Naive thymus-derived CD4-positive, alpha-beta T cell (primary cell): ENCODE measurements around the gene PACRG. TPM values are rescaled to one million over a fixed set of nuclear protein-coding genes. Genes with fewer than 3 reads are reported as not detected.

Experiments used
- ATAC-seq: fragments of 150-1000 bp; cut with Tn5 transposase; 2 replicates; pipeline ENCODE4 v1.10.0; 2021; ENCODE audit warnings: mild to moderate bottlenecking, moderate library complexity
- CTCF ChIA-PET: fragments of 350-600 bp; sonication (Branson Sonifier 250); formaldehyde crosslinking; loops from one replicate; lab custom pipeline; 2021; ENCODE audit warnings: antibody characterized with exemption; lab: Charles Lee
- POLR2A ChIA-PET: fragments of 350-600 bp; sonication (Branson Sonifier 250); formaldehyde crosslinking; loops from one replicate; lab custom pipeline; 2021; ENCODE audit warnings: antibody characterized with exemption, inconsistent platforms; lab: Charles Lee
- DNase-seq, 9 donors: peaks; one replicate each; pipeline versions ENCODE4 v3.0.0 to v3.0.0-alpha.2; 2020 to 2022; ENCODE audit warnings: mixed read lengths in 1 of 9
- H3K27ac ChIP-seq: one replicate; pipeline ENCODE4 v1.7.0; 2013; ENCODE audit warnings: mild to moderate bottlenecking, low read depth, low read length, moderate library complexity
- H3K27me3 ChIP-seq, 2 donors: one replicate each; pipeline ENCODE4 v1.7.0; 2013; ENCODE audit warnings: low read length in 2 of 2, mild to moderate bottlenecking in 2 of 2, moderate library complexity in 2 of 2; ENCODE audit not compliant: control insufficient read depth in 2 of 2, insufficient read depth in 2 of 2
- H3K36me3 ChIP-seq, 3 experiments: 1 replicate in 2 of 3; 2 replicates in 1 of 3; pipeline ENCODE4 v1.7.0; 2013; ENCODE audit warnings: low read length in 3 of 3, mild to moderate bottlenecking in 3 of 3, moderate library complexity in 1 of 3; ENCODE audit not compliant: insufficient read depth in 3 of 3, control insufficient read depth in 2 of 3
- H3K4me1 ChIP-seq, 2 donors: one replicate each; pipeline ENCODE4 v1.7.0; 2013; ENCODE audit warnings: low read length in 2 of 2, mild to moderate bottlenecking in 2 of 2, moderate library complexity in 1 of 2; ENCODE audit not compliant: control insufficient read depth in 2 of 2, insufficient read depth in 2 of 2
- H3K4me3 ChIP-seq: 2 replicates; pipeline ENCODE4 v1.7.0; 2013; ENCODE audit warnings: mild to moderate bottlenecking, low read length
- H3K9me3 ChIP-seq, 3 experiments: 1 replicate in 2 of 3; 2 replicates in 1 of 3; pipeline ENCODE4 v1.7.0; 2013; ENCODE audit warnings: low read length in 3 of 3; ENCODE audit not compliant: control insufficient read depth in 2 of 3
- H3K27ac Mint-ChIP-seq, 9 donors: one replicate each; pipeline ENCODE4 v1.8.0; 2020 to 2022; ENCODE audit warnings: mixed read lengths in 9 of 9, mild to moderate bottlenecking in 8 of 9, moderate library complexity in 5 of 9, inconsistent platforms in 2 of 9
- H3K27me3 Mint-ChIP-seq, 5 donors: one replicate each; pipeline ENCODE4 v1.8.0; 2021 to 2022; ENCODE audit warnings: mixed read lengths in 5 of 5, mild to moderate bottlenecking in 1 of 5
- H3K36me3 Mint-ChIP-seq, 5 donors: one replicate each; pipeline ENCODE4 v1.8.0; 2020 to 2022; ENCODE audit warnings: mixed read lengths in 5 of 5, mild to moderate bottlenecking in 3 of 5, inconsistent platforms in 1 of 5
- H3K4me1 Mint-ChIP-seq, 7 donors: one replicate each; pipeline ENCODE4 v1.8.0; 2020 to 2022; ENCODE audit warnings: mixed read lengths in 7 of 7, mild to moderate bottlenecking in 3 of 7, inconsistent platforms in 1 of 7
- H3K4me3 Mint-ChIP-seq, 10 donors: one replicate each; pipeline ENCODE4 v1.8.0; 2020 to 2022; ENCODE audit warnings: mild to moderate bottlenecking in 10 of 10, mixed read lengths in 10 of 10, moderate library complexity in 6 of 10, inconsistent platforms in 2 of 10
- H3K9me3 Mint-ChIP-seq, 11 donors: one replicate each; pipeline ENCODE4 v1.8.0; 2020 to 2022; ENCODE audit warnings: mixed read lengths in 11 of 11, mild to moderate bottlenecking in 4 of 11, inconsistent platforms in 1 of 11, moderate library complexity in 1 of 11
- intact Hi-C, 2 donors: fragments of 100-400 bp; cut with micrococcal nuclease; formaldehyde crosslinking; loops; one replicate each; pipeline ENCODE4 v1.15.1; 2023
- polyA plus RNA-seq, 2 donors: library from polyadenylated mRNA; unstranded; fragments of 300-500 nt; fragmentation: Illumina TruSeq; gene quantifications; one replicate each; pipeline ENCODE4 v1.2.3, GENCODE V29; 2021
- total RNA-seq, 6 experiments: library from RNA in 5 of 6; stranded (reverse) in 5 of 6; gene quantifications; 1 replicate in 5 of 6; 2 replicates in 1 of 6; pipeline ENCODE4 v1.2.3 and lab custom pipeline; 2021 to 2026

PACRG gene
- total and polyA plus RNA-seq, 7 experiments from 2014 or later, result 0.89 to 2.2 (median 1.5) TPM; not detected in 1

GRCh38 chr6:162999575-163000285, 272.0 kb downstream of the PACRG start:
- intact Hi-C loops, result no loop called here
- Histone ChIP-seq H3K36me3 (no peaks in the 10 kb centered on the region), H3K9me3 (no peaks in the 10 kb centered on the region), H3K4me1 (no peaks in the 10 kb centered on the region), H3K27ac (no peak overlapping the region), H3K27me3 (no peaks in the 10 kb centered on the region), H3K4me3 (no peak overlapping the region)
- no peak overlapping the region for H3K4me3 Mint-ChIP-seq
- H3K27me3 Mint-ChIP-seq, result no peaks in the 10 kb centered on the region
- ChIA-PET POLR2A (no interaction called here), CTCF (no interaction called here)
- no peaks in the 10 kb centered on the region for H3K36me3 Mint-ChIP-seq
- H3K27ac Mint-ChIP-seq, result no peak overlapping the region
- ATAC-seq (no peak), DNase-seq (no peak)
- H3K9me3 Mint-ChIP-seq, result peaks cover 4 to 33% (median 9%) of the 10 kb centered on the region in 11 donors
- peaks cover 0 to 8% (median 0%) of the 10 kb centered on the region in 7 donors for H3K4me1 Mint-ChIP-seq

- Mint-ChIP-seq H3K27ac (no peak overlapping the region), H3K27me3 (peaks cover 0 to 3% (median 0%) of the 10 kb centered on the region in 5 donors), H3K9me3 (peaks cover 0 to 26% (median 8%) of the 10 kb centered on the region in 11 donors), H3K36me3 (no peaks in the 10 kb centered on the region), H3K4me1 (peaks cover 0 to 8% (median 0%) of the 10 kb centered on the region in 7 donors), H3K4me3 (no peak overlapping the region)
- Histone ChIP-seq H3K27ac (no peak overlapping the region), H3K9me3 (no peaks in the 10 kb centered on the region), H3K4me3 (no peak overlapping the region), H3K4me1 (no peaks in the 10 kb centered on the region), H3K27me3 (no peaks in the 10 kb centered on the region), H3K36me3 (no peaks in the 10 kb centered on the region)
- ATAC-seq, result no peak
- ChIA-PET CTCF (no interaction called here), POLR2A (no interaction called here)
- no peak for DNase-seq
- intact Hi-C loops, result no loop called here
Observed at GRCh38 chr6:163001330-163001729, 273.6 kb downstream of the PACRG start.

- DNase-seq (no peak), ATAC-seq (no peak)
- H3K4me3 Mint-ChIP-seq, result no peak overlapping the region
- peaks cover 0 to 6% (median 4%) of the 10 kb centered on the region in 5 donors for H3K27me3 Mint-ChIP-seq
- Histone ChIP-seq H3K36me3 (no peaks in the 10 kb centered on the region), H3K9me3 (peaks cover 0 to 2% (median 0%) of the 10 kb centered on the region in 3 experiments), H3K4me1 (no peaks in the 10 kb centered on the region), H3K4me3 (no peak overlapping the region), H3K27ac (no peak overlapping the region), H3K27me3 (no peaks in the 10 kb centered on the region)
- POLR2A ChIA-PET, result no interaction called here
- H3K36me3 Mint-ChIP-seq, result no peaks in the 10 kb centered on the region
- H3K4me1 Mint-ChIP-seq, result no peaks in the 10 kb centered on the region
- CTCF ChIA-PET, result no interaction called here
- intact Hi-C loops, result no loop called here
- peaks cover 0 to 24% (median 11%) of the 10 kb centered on the region in 11 donors for H3K9me3 Mint-ChIP-seq
- no peak overlapping the region for H3K27ac Mint-ChIP-seq
Observed at GRCh38 chr6:163008186-163008585, 280.4 kb downstream of the PACRG start.

GRCh38 chr6:163008626-163009025, 280.9 kb downstream of the PACRG start:
- no peak overlapping the region for H3K27ac ChIP-seq
- no peak for ATAC-seq
- CTCF ChIA-PET, result no interaction called here
- no peak for DNase-seq
- H3K4me3 Mint-ChIP-seq, result no peak overlapping the region
- H3K4me1 Mint-ChIP-seq, result no peaks in the 10 kb centered on the region
- intact Hi-C loops, result no loop called here
- POLR2A ChIA-PET, result no interaction called here
- H3K36me3 Mint-ChIP-seq, result no peaks in the 10 kb centered on the region
- no peak overlapping the region for H3K4me3 ChIP-seq
- no peaks in the 10 kb centered on the region for H3K36me3 ChIP-seq
- H3K27ac Mint-ChIP-seq, result no peak overlapping the region
- H3K27me3 Mint-ChIP-seq, result peaks cover 0 to 6% (median 4%) of the 10 kb centered on the region in 5 donors
- H3K9me3 Mint-ChIP-seq, result peaks cover 0 to 24% (median 9%) of the 10 kb centered on the region in 11 donors
- no peaks in the 10 kb centered on the region for H3K4me1 ChIP-seq
- H3K9me3 ChIP-seq, result peaks cover 0 to 2% (median 0%) of the 10 kb centered on the region in 3 experiments
- no peaks in the 10 kb centered on the region for H3K27me3 ChIP-seq

GRCh38 chr6:163010145-163010544, 282.4 kb downstream of the PACRG start:
- H3K4me1 ChIP-seq, result no peaks in the 10 kb centered on the region
- no peaks in the 10 kb centered on the region for H3K36me3 Mint-ChIP-seq
- H3K4me1 Mint-ChIP-seq, result no peaks in the 10 kb centered on the region
- intact Hi-C loops, result no loop called here
- H3K9me3 Mint-ChIP-seq, result peaks cover 1 to 30% (median 9%) of the 10 kb centered on the region in 11 donors
- H3K27me3 ChIP-seq, result no peaks in the 10 kb centered on the region
- no peak overlapping the region for H3K27ac ChIP-seq
- DNase-seq (no peak), ATAC-seq (no peak)
- H3K4me3 Mint-ChIP-seq, result no peak overlapping the region
- H3K4me3 ChIP-seq, result no peak overlapping the region
- H3K27ac Mint-ChIP-seq, result no peak overlapping the region
- no peaks in the 10 kb centered on the region for H3K36me3 ChIP-seq
- H3K9me3 ChIP-seq, result peaks cover 0 to 2% (median 0%) of the 10 kb centered on the region in 3 experiments
- ChIA-PET POLR2A (no interaction called here), CTCF (interaction anchor here (0.6 kb wide), 1 partner anchor 426 kb away, joined by 3 read pairs; no protein-coding TSS in a partner anchor)
- peaks cover 0 to 6% (median 4%) of the 10 kb centered on the region in 5 donors for H3K27me3 Mint-ChIP-seq

GRCh38 chr6:163014736-163015135, 287.0 kb downstream of the PACRG start:
- H3K4me1 Mint-ChIP-seq, result peaks cover 0 to 2% (median 0%) of the 10 kb centered on the region in 7 donors
- peaks cover 0 to 4% (median 0%) of the 10 kb centered on the region in 5 donors for H3K27me3 Mint-ChIP-seq
- no peaks in the 10 kb centered on the region for H3K27me3 ChIP-seq
- H3K4me3 ChIP-seq, result no peak overlapping the region
- DNase-seq, result no peak
- H3K9me3 Mint-ChIP-seq, result peaks cover 2 to 50% (median 9%) of the 10 kb centered on the region in 11 donors
- no peaks in the 10 kb centered on the region for H3K4me1 ChIP-seq
- ChIA-PET POLR2A (no interaction called here), CTCF (no interaction called here)
- no peak overlapping the region for H3K27ac Mint-ChIP-seq
- intact Hi-C loops, result no loop called here
- H3K36me3 ChIP-seq, result no peaks in the 10 kb centered on the region
- H3K27ac ChIP-seq, result no peak overlapping the region
- H3K36me3 Mint-ChIP-seq, result peaks cover 0 to 4% (median 0%) of the 10 kb centered on the region in 5 donors
- no peak overlapping the region for H3K4me3 Mint-ChIP-seq
- no peak for ATAC-seq
- no peaks in the 10 kb centered on the region for H3K9me3 ChIP-seq

GRCh38 chr6:163017801-163018200, 290.0 kb downstream of the PACRG start:
- Histone ChIP-seq H3K4me1 (no peaks in the 10 kb centered on the region), H3K36me3 (no peaks in the 10 kb centered on the region), H3K27ac (no peak overlapping the region), H3K27me3 (no peaks in the 10 kb centered on the region), H3K4me3 (no peak overlapping the region), H3K9me3 (no peaks in the 10 kb centered on the region)
- ATAC-seq (no peak), DNase-seq (no peak)
- Mint-ChIP-seq H3K36me3 (peaks cover 0 to 10% (median 0%) of the 10 kb centered on the region in 5 donors), H3K27me3 (peaks cover 0 to 11% (median 0%) of the 10 kb centered on the region in 5 donors), H3K27ac (no peak overlapping the region), H3K9me3 (peaks cover 4 to 59% (median 12%) of the 10 kb centered on the region in 11 donors), H3K4me1 (peaks cover 0 to 2% (median 0%) of the 10 kb centered on the region in 7 donors), H3K4me3 (no peak overlapping the region)
- ChIA-PET CTCF (no interaction called here), POLR2A (no interaction called here)
- intact Hi-C loops, result no loop called here
